CD14-positive monocyte (primary cell): Measurements from ENCODE around the gene TARS1. TPM values are rescaled to one million over a fixed set of nuclear protein-coding genes. Genes with fewer than 3 reads are reported as not detected.

ENCODE experiments used
- DNase-seq, 3 donors: peaks; one replicate each; pipeline ENCODE4 v3.0.0-alpha.2; 2011 to 2022
- H2AFZ ChIP-seq: 2 replicates; pipeline ENCODE4 v1.6.0; 2012; ENCODE audit warnings: mild to moderate bottlenecking, low read depth, low read length, inconsistent platforms; ENCODE audit not compliant: insufficient read depth, poor library complexity, severe bottlenecking
- H3K27ac ChIP-seq, 2 donors: 1 replicate in 1 of 2; 2 replicates in 1 of 2; pipeline ENCODE4 v1.5.1; 2012 to 2013; ENCODE audit warnings: low read length in 2 of 2, control low read depth in 1 of 2, inconsistent platforms in 1 of 2, low read depth in 1 of 2, mild to moderate bottlenecking in 1 of 2
- H3K27me3 ChIP-seq, 2 donors: one replicate each; pipeline versions ENCODE4 v1.6.0 to v1.6.1; 2011 to 2013; ENCODE audit warnings: low read length in 2 of 2; ENCODE audit not compliant: control insufficient read depth in 2 of 2, insufficient read depth in 2 of 2
- H3K36me3 ChIP-seq, 2 donors: replicated peaks in 1 of 2; 1 replicate in 1 of 2; 2 replicates in 1 of 2; pipeline versions ENCODE4 v1.5.1 to v1.6.1; 2012 to 2013; ENCODE audit warnings: low read length in 2 of 2, control low read depth in 1 of 2, inconsistent platforms in 1 of 2, mild to moderate bottlenecking in 1 of 2; ENCODE audit not compliant: insufficient read depth in 2 of 2, control insufficient read depth in 1 of 2
- H3K4me1 ChIP-seq, 2 donors: 1 replicate in 1 of 2; 2 replicates in 1 of 2; pipeline versions ENCODE4 v1.5.1 to v1.6.1; 2012 to 2013; ENCODE audit warnings: low read length in 2 of 2, control low read depth in 1 of 2, inconsistent platforms in 1 of 2, mild to moderate bottlenecking in 1 of 2, moderate library complexity in 1 of 2; ENCODE audit not compliant: insufficient read depth in 2 of 2, control insufficient read depth in 1 of 2
- H3K4me2 ChIP-seq: replicated peaks from 2 replicates; pipeline ENCODE3; 2012; ENCODE audit warnings: low read length, moderate library complexity, mild to moderate bottlenecking; ENCODE audit not compliant: poor library complexity, severe bottlenecking; ENCODE audit errors: extremely low read depth
- H3K4me3 ChIP-seq, 3 experiments: fragments of 200-600 bp in 1 of 3; sonication (generic) in 1 of 3; replicated peaks in 1 of 3; 1 replicate in 2 of 3; 2 replicates in 1 of 3; pipeline ENCODE4 v1.5.1; 2011 to 2013; ENCODE audit warnings: low read length in 3 of 3, mild to moderate bottlenecking in 3 of 3, control low read depth in 2 of 3, low read depth in 2 of 3, inconsistent platforms in 1 of 3, moderate library complexity in 1 of 3
- H3K79me2 ChIP-seq: 2 replicates; pipeline ENCODE4 v1.6.0; 2012; ENCODE audit warnings: mild to moderate bottlenecking, control low read depth, inconsistent platforms, low read length, moderate library complexity; ENCODE audit not compliant: insufficient read depth
- H3K9ac ChIP-seq: 2 replicates; pipeline ENCODE4 v1.6.0; 2017; ENCODE audit warnings: low read length, mild to moderate bottlenecking; ENCODE audit not compliant: insufficient read depth, poor library complexity, severe bottlenecking
- H3K9me3 ChIP-seq, 2 donors: replicated peaks in 1 of 2; 1 replicate in 1 of 2; 2 replicates in 1 of 2; pipeline versions ENCODE4 v1.5.1 to v1.6.1; 2012 to 2013; ENCODE audit warnings: low read length in 2 of 2, control low read depth in 1 of 2; ENCODE audit not compliant: control insufficient read depth in 1 of 2, insufficient read depth in 1 of 2
- H4K20me1 ChIP-seq: 2 replicates; pipeline ENCODE4 v1.6.0; 2012; ENCODE audit warnings: mild to moderate bottlenecking, low read length, control low read depth, moderate library complexity; ENCODE audit not compliant: insufficient read depth
- H3K27ac Mint-ChIP-seq, 7 donors: one replicate each; pipeline ENCODE4 v1.8.0; 2020; ENCODE audit warnings: mild to moderate bottlenecking in 7 of 7, mixed read lengths in 7 of 7, moderate library complexity in 6 of 7, inconsistent platforms in 2 of 7
- H3K27me3 Mint-ChIP-seq, 3 donors: one replicate each; pipeline ENCODE4 v1.8.0; 2021 to 2022; ENCODE audit warnings: low read depth in 3 of 3, mild to moderate bottlenecking in 3 of 3, mixed read lengths in 3 of 3, moderate library complexity in 3 of 3, inconsistent platforms in 1 of 3
- H3K36me3 Mint-ChIP-seq, 2 donors: one replicate each; pipeline ENCODE4 v1.8.0; 2020; ENCODE audit warnings: mixed read lengths in 2 of 2, inconsistent platforms in 1 of 2, mild to moderate bottlenecking in 1 of 2
- H3K4me1 Mint-ChIP-seq: one replicate; pipeline ENCODE4 v1.8.0; 2020; ENCODE audit warnings: mild to moderate bottlenecking, mixed read lengths
- H3K4me3 Mint-ChIP-seq, 2 donors: one replicate each; pipeline ENCODE4 v1.8.0; 2020; ENCODE audit warnings: mild to moderate bottlenecking in 2 of 2, mixed read lengths in 2 of 2, moderate library complexity in 1 of 2
- H3K9me3 Mint-ChIP-seq, 7 donors: one replicate each; pipeline ENCODE4 v1.8.0; 2020 to 2022; ENCODE audit warnings: mixed read lengths in 7 of 7, mild to moderate bottlenecking in 6 of 7, moderate library complexity in 6 of 7, inconsistent platforms in 2 of 7
- CTCF ChIP-seq: fragments of 200-600 bp; IDR thresholded peaks from one replicate; pipeline ENCODE4 v1.8.0; 2022; ENCODE audit warnings: antibody characterized with exemption, mild to moderate bottlenecking
- WGBS: methylation state at CpG from one replicate; pipeline ENCODE4 v1.1.5; 2013; ENCODE audit warnings: missing lambda C conversion rate; ENCODE audit not compliant: insufficient coverage; 5-methylcytosine and 5-hydroxymethylcytosine counted together
- intact Hi-C, 2 donors: fragments of 100-400 bp; cut with micrococcal nuclease; formaldehyde crosslinking; loops; one replicate each; pipeline versions ENCODE4 v1.15.0 to v1.15.1; 2023
- polyA plus RNA-seq, 3 donors: library from polyadenylated mRNA; depleted of rRNA in 1 of 3; unstranded in 2 of 3; stranded (reverse) in 1 of 3; fragments of 300-500 nt in 2 of 3; fragments of >200 nt in 1 of 3; fragmentation: Illumina TruSeq in 2 of 3; gene quantifications; 1 replicate in 2 of 3; 2 replicates in 1 of 3; pipeline ENCODE4 v1.2.3, GENCODE V29; 2012 to 2021

TARS1 gene
- polyA plus RNA-seq, 3 donors: 10.6 to 47.8 (median 39.8) TPM

- H3K27me3 ChIP-seq: no peaks in the 10 kb centered on the region
- H3K9me3 ChIP-seq: no peaks in the 10 kb centered on the region
- Mint-ChIP-seq H3K27ac (no peak overlapping the region), H3K27me3 (no peaks in the 10 kb centered on the region), H3K4me3 (no peak overlapping the region), H3K36me3 (peaks cover 87 to 93% of the 10 kb centered on the region in 2 donors), H3K9me3 (no peaks in the 10 kb centered on the region), H3K4me1 (no peaks in the 10 kb centered on the region)
- H3K4me2 ChIP-seq: no peak overlapping the region
- H2AFZ ChIP-seq: no peak overlapping the region
- intact Hi-C loops: no loop called here
- H3K27ac ChIP-seq: no peak overlapping the region
- TF ChIP-seq CTCF: no peak
- H3K4me3 ChIP-seq: no peak overlapping the region
- DNase-seq: no peak
- peaks cover 96 to 97% of the 10 kb centered on the region in 2 donors for H3K36me3 ChIP-seq
- no peaks in the 10 kb centered on the region for H4K20me1 ChIP-seq
- 100% methylated on average over 1 of the region's 3 CpGs for whole genome bisulfite sequencing
- H3K9ac ChIP-seq: no peak overlapping the region
- H3K4me1 ChIP-seq: no peaks in the 10 kb centered on the region
- no peaks in the 10 kb centered on the region for H3K79me2 ChIP-seq
Observed at GRCh38 chr5:33462456-33462855, 21.7 kb downstream of the TARS1 start.

GRCh38 chr5:33465120-33465519, 24.4 kb downstream of the TARS1 start:
- H3K27ac Mint-ChIP-seq: peak overlapping the region in 1 of 7 donors; percentile 7
- Histone ChIP-seq H3K36me3 (peaks cover 92 to 97% of the 10 kb centered on the region in 2 donors), H2AFZ (no peak overlapping the region), H3K4me1 (no peaks in the 10 kb centered on the region), H3K9me3 (no peaks in the 10 kb centered on the region), H3K4me3 (no peak overlapping the region), H3K27ac (no peak overlapping the region), H3K4me2 (no peak overlapping the region), H3K9ac (no peak overlapping the region), H3K27me3 (no peaks in the 10 kb centered on the region), H3K79me2 (no peaks in the 10 kb centered on the region), H4K20me1 (no peaks in the 10 kb centered on the region)
- TF ChIP-seq CTCF: no peak
- no peak for DNase-seq
- no peaks in the 10 kb centered on the region for H3K27me3 Mint-ChIP-seq
- intact Hi-C loops: no loop called here
- WGBS: no CpG with 5 or more reads among the region's 3 CpGs
- H3K36me3 Mint-ChIP-seq: peaks cover 86 to 94% of the 10 kb centered on the region in 2 donors
- no peaks in the 10 kb centered on the region for H3K4me1 Mint-ChIP-seq
- H3K9me3 Mint-ChIP-seq: no peaks in the 10 kb centered on the region
- no peak overlapping the region for H3K4me3 Mint-ChIP-seq
